ENCODE data around the gene ZNF605. TPM values are rescaled to one million over a fixed set of nuclear protein-coding genes. Genes with fewer than 3 reads are reported as not detected.
A peak's percentile ranks its signal among the peaks of the same experiment; 100 is the strongest.
"Not testable (repeated sequence)": the region's sequence is repeated elsewhere in the genome, so short reads cannot be mapped to it uniquely, and the experiment has no call there.

ZNF605 gene
- total and polyA plus RNA-seq, 7 donors, result 0.92 to 15.5 (median 6.2) TPM

GRCh38 chr12:132976870-132977269 is 20.8 kb upstream of the ZNF605 start:
- DNase-seq; intact Hi-C loops (cut with DNase I); H3K4me1 ChIP-seq; H3K27ac ChIP-seq; H3K27me3 ChIP-seq; H3K9me3 ChIP-seq; H3K36me3 ChIP-seq; H3K4me3 ChIP-seq: not testable (repeated sequence)
- peak in 2 of 4 experiments; percentile 14 to 37 for TF ChIP-seq CTCF (IDR thresholded peaks at IDR 0.05)
- WGBS, 2 donors, result 44 to 62% methylated on average over 13 of the region's 13 CpGs

GRCh38 chr12:132972374-132972773 is 16.3 kb upstream of the ZNF605 start:
- Histone ChIP-seq H3K4me1 (no peaks in the 10 kb centered on the region), H3K9me3 (peaks cover 0 to 13% (median 2%) of the 10 kb centered on the region in 4 donors), H3K4me3 (no peak overlapping the region), H3K27me3 (no peaks in the 10 kb centered on the region), H3K27ac (no peak overlapping the region), H3K36me3 (no peaks in the 10 kb centered on the region)
- TF ChIP-seq CTCF (IDR thresholded peaks at IDR 0.05) (no peak), POLR2AphosphoS5 (IDR thresholded peaks at IDR 0.05) (no peak), POLR2A (IDR thresholded peaks at IDR 0.05) (no peak), EP300 (IDR thresholded peaks at IDR 0.05) (no peak)
- no peak for DNase-seq
- 76 to 84% methylated on average over 1 of the region's 1 CpG for WGBS, 2 donors
- intact Hi-C loops (cut with DNase I), result no loop called here

- TF ChIP-seq EP300 (IDR thresholded peaks at IDR 0.05), result no peak
- H3K9me3 ChIP-seq, result peaks cover 0 to 20% (median 2%) of the 10 kb centered on the region in 4 donors
- 94 to 95% methylated on average over 21 of the region's 21 CpGs for WGBS, 2 donors
- H3K4me3 ChIP-seq, result no peak overlapping the region
- no peak for DNase-seq
- no peaks in the 10 kb centered on the region for H3K27me3 ChIP-seq
- intact Hi-C loops (cut with DNase I), result no loop called here
- no peaks in the 10 kb centered on the region for H3K4me1 ChIP-seq
- no peaks in the 10 kb centered on the region for H3K36me3 ChIP-seq
- no peak overlapping the region for H3K27ac ChIP-seq
Observed at GRCh38 chr12:132967736-132968135, 11.6 kb upstream of the ZNF605 start.

GRCh38 chr12:132966676-132967415 is 10.7 kb upstream of the ZNF605 start:
- H3K36me3 ChIP-seq, result peaks cover 0 to 9% (median 0%) of the 10 kb centered on the region in 4 donors
- H3K27ac ChIP-seq, result no peak overlapping the region
- peaks cover 0 to 20% (median 2%) of the 10 kb centered on the region in 4 donors for H3K9me3 ChIP-seq
- no peaks in the 10 kb centered on the region for H3K27me3 ChIP-seq
- H3K4me1 ChIP-seq, result no peaks in the 10 kb centered on the region
- WGBS, 2 donors, result 94 to 95% methylated on average over 12 of the region's 12 CpGs
- intact Hi-C loops (cut with DNase I), result no loop called here
- no peak for DNase-seq
- TF ChIP-seq POLR2A (IDR thresholded peaks at IDR 0.05) (no peak), EP300 (IDR thresholded peaks at IDR 0.05) (no peak), CTCF (IDR thresholded peaks at IDR 0.05) (no peak), POLR2AphosphoS5 (IDR thresholded peaks at IDR 0.05) (no peak)
- no peak overlapping the region for H3K4me3 ChIP-seq

GRCh38 chr12:132965796-132966195 is 9.7 kb upstream of the ZNF605 start:
- peaks cover 0 to 13% (median 0%) of the 10 kb centered on the region in 4 donors for H3K36me3 ChIP-seq
- H3K4me3 ChIP-seq, result no peak overlapping the region
- DNase-seq, result no peak
- intact Hi-C loops (cut with DNase I), result no loop called here
- H3K4me1 ChIP-seq, result no peaks in the 10 kb centered on the region
- TF ChIP-seq CTCF (IDR thresholded peaks at IDR 0.05) (no peak), POLR2AphosphoS5 (IDR thresholded peaks at IDR 0.05) (no peak), EP300 (IDR thresholded peaks at IDR 0.05) (no peak), POLR2A (IDR thresholded peaks at IDR 0.05) (no peak)
- peaks cover 0 to 20% (median 2%) of the 10 kb centered on the region in 4 donors for H3K9me3 ChIP-seq
- no peaks in the 10 kb centered on the region for H3K27me3 ChIP-seq
- H3K27ac ChIP-seq, result no peak overlapping the region
- 95 to 96% methylated on average over 12 of the region's 12 CpGs for WGBS, 2 donors
